BJ (cell line): ENCODE measurements around the gene ZNF592. TPM values are rescaled to one million over a fixed set of nuclear protein-coding genes. Genes with fewer than 3 reads are reported as not detected.
"Not testable (repeated sequence)": the region's sequence is repeated elsewhere in the genome, so short reads cannot be mapped to it uniquely, and the experiment has no call there.

Experiments
- CTCF ChIA-PET: fragments of 350-600 bp; formaldehyde crosslinking; extraction: SDS; loops from one replicate; lab custom pipeline; 2021; ENCODE audit warnings: antibody characterized with exemption, inconsistent platforms; lab: Yijun Ruan, JAX
- POLR2A ChIA-PET: fragments of 300-600 bp; sonication (Branson Sonifier 250); formaldehyde crosslinking; extraction: SDS; loops from one replicate; lab custom pipeline; 2021; ENCODE audit warnings: antibody characterized with exemption; lab: Charles Lee
- DNase-seq: peaks from one replicate; pipeline ENCODE4 v3.0.0-alpha.2; 2011; ENCODE audit warnings: low read depth
- H3K27me3 ChIP-seq: 2 replicates; pipeline ENCODE4 v1.6.0; 2011; ENCODE audit warnings: low read length; ENCODE audit not compliant: control insufficient read depth, insufficient read depth
- H3K36me3 ChIP-seq: 2 replicates; pipeline ENCODE4 v1.5.1; 2011; ENCODE audit warnings: low read length; ENCODE audit not compliant: control insufficient read depth, insufficient read depth
- H3K4me3 ChIP-seq: 2 replicates; pipeline ENCODE4 v1.5.1; 2011; ENCODE audit warnings: low read depth, mild to moderate bottlenecking, control low read depth, low read length
- polyA plus RNA-seq: library from polyadenylated mRNA; depleted of rRNA; stranded (reverse); fragments of >200 nt; gene quantifications from 2 replicates; pipeline ENCODE4 v1.2.3, GENCODE V29; 2011
- TF ChIP-seq, protein P1 (sequence below): IDR thresholded peaks from 2 replicates; pipeline ENCODE4 v1.5.1; 2011; ENCODE audit warnings: low read depth, mild to moderate bottlenecking, control low read depth, inconsistent platforms, low read length, moderate library complexity; ENCODE audit not compliant: insufficient read depth

Gene ZNF592
- polyA plus RNA-seq, 1 experiment, result 11.0 TPM

DNA sequence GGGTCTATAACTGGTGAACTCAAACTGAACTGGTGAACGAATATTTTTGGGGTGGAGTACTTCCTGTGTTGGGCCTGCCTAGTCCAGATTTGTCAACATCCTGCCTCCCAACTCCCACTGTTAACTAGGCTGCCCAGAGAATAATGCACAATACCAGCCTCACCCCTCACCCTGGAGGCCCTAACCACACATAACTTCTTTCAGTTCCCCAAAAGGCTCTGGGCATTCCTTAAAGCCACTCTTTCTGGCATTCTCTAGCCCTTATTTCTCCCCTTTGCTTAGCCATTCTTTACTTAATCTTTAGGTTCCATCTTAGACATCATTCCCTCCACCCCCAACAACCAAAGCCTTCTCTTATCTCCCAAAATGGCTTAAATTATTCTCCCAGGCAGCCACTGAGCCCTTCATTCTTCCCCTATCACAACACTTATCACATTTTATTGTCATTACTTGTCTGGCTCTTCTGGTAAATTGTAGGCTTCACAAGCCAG, 23.3 kb upstream of the ZNF592 start:
- ChIA-PET CTCF (interaction anchor here (0.6 to 1.1 kb wide), 3 partner anchors 10 to 220 kb away, joined by 3 read pairs; no protein-coding TSS in a partner anchor), POLR2A (interaction anchor here (0.6 kb wide), 1 partner anchor 10 kb away, joined by 3 read pairs; no protein-coding TSS in a partner anchor)
- H3K4me3 ChIP-seq, result no peak overlapping the region
- no peaks in the 10 kb centered on the region for H3K27me3 ChIP-seq
- TF ChIP-seq, protein P1, sequence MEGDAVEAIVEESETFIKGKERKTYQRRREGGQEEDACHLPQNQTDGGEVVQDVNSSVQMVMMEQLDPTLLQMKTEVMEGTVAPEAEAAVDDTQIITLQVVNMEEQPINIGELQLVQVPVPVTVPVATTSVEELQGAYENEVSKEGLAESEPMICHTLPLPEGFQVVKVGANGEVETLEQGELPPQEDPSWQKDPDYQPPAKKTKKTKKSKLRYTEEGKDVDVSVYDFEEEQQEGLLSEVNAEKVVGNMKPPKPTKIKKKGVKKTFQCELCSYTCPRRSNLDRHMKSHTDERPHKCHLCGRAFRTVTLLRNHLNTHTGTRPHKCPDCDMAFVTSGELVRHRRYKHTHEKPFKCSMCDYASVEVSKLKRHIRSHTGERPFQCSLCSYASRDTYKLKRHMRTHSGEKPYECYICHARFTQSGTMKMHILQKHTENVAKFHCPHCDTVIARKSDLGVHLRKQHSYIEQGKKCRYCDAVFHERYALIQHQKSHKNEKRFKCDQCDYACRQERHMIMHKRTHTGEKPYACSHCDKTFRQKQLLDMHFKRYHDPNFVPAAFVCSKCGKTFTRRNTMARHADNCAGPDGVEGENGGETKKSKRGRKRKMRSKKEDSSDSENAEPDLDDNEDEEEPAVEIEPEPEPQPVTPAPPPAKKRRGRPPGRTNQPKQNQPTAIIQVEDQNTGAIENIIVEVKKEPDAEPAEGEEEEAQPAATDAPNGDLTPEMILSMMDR, result no peak
- no peaks in the 10 kb centered on the region for H3K36me3 ChIP-seq
- DNase-seq, result no peak

DNA sequence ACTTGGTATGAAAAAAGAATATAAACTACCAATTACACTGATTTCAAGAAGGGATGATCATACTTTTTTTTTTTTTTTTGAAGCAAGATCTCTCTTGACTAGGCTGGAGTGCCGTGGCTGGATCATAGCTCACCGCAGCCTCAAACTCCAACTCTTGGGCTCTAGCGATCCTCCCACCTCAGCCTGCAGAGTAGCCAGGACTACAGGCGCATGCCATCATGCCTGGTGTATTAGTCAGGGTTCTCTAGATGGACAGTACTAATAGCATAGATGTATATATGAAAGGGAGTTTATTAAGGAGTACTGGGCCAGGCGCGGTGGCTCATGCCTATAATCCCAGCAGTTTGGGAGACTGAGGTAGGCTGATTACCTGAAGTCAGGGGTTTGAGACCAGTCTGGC, 21.0 kb upstream of the ZNF592 start:
- POLR2A ChIA-PET, result no interaction called here

DNA sequence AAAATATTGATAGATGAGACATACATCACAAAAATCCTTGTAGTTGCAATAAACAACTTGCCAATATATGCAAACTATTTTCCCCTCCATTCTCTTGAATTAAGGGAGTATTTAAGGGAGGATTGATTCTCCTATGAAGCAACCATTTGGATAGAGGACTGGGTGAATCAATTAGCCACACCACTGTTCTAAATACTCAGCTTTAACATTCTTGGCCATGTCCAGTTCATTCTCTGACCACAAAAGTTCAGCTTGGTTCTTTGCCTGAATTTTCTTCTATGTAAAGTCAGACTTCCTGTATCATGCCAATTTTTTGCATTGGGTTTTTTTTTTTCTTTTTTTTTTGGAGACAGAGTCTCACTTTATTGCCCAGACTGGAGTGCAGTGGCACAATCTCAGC, 16.6 kb upstream of the ZNF592 start:
- TF ChIP-seq, protein P1, result no peak
- ChIA-PET POLR2A (interaction anchor here (0.7 kb wide), 1 partner anchor 13 kb away, joined by 5 read pairs; no protein-coding TSS in a partner anchor), CTCF (interaction anchor here (0.6 kb wide), 1 partner anchor 25 kb away, joined by 3 read pairs; no protein-coding TSS in a partner anchor)
- Histone ChIP-seq H3K36me3 (no peaks in the 10 kb centered on the region), H3K27me3 (no peaks in the 10 kb centered on the region), H3K4me3 (no peak overlapping the region)
- peak; percentile 63 for DNase-seq

More for the DNA sequence above, 21.0 kb upstream of the ZNF592 start:
- TF ChIP-seq, protein P1, result no peak
- CTCF ChIA-PET, result interaction anchor here (0.9 to 1.3 kb wide), 2 partner anchors 11 to 72 kb away, joined by 3 to 4 read pairs; no protein-coding TSS in a partner anchor
- Histone ChIP-seq H3K4me3 (no peak overlapping the region), H3K27me3 (no peaks in the 10 kb centered on the region), H3K36me3 (no peaks in the 10 kb centered on the region)
- no peak for DNase-seq

DNA sequence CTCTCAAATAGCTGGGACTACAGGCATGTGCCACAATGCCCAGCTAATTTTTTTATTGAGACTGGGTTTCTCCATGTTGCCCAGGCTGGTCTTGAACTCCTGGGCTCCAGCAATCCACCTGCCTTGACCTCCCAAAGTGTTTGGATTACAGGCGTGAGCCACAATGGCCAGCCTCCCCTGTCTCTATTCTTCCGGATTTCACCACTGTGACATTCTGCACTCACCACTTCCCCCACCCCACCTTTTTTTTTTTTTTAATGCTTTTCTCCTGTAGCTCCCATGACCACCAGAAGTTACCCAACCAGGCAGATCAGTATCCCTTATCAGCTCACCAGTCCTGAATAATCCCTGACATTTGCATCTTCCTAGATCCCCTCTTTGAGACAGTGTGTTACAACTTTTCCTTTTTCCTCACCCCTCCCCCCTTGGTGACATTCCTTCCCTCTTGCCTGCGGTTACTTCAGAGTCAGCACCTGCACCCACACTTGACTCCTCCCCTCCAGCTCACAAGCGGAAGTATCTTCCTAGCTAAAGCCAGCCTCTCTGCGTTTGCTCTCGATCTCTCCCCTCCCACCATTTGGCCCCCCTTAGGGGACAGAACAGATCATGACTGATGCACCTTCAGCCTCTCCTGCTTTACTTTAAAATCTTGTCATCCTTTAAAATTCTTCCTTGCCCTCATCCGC, 13.5 kb upstream of the ZNF592 start:
- ChIA-PET POLR2A (interaction anchor here (0.6 kb wide), 3 partner anchors 10 to 18 kb away, joined by 3 to 9 read pairs (median 4); no protein-coding TSS in a partner anchor), CTCF (interaction anchor here (0.6 to 1.3 kb wide), 5 partner anchors 10 to 82 kb away, joined by 3 read pairs; partner anchors contain the start of gene ZNF592)
- H3K36me3 ChIP-seq, result no peaks in the 10 kb centered on the region
- TF ChIP-seq, protein P1, result no peak
- no peak for DNase-seq
- no peaks in the 10 kb centered on the region for H3K27me3 ChIP-seq
- H3K4me3 ChIP-seq, result no peak overlapping the region

DNA sequence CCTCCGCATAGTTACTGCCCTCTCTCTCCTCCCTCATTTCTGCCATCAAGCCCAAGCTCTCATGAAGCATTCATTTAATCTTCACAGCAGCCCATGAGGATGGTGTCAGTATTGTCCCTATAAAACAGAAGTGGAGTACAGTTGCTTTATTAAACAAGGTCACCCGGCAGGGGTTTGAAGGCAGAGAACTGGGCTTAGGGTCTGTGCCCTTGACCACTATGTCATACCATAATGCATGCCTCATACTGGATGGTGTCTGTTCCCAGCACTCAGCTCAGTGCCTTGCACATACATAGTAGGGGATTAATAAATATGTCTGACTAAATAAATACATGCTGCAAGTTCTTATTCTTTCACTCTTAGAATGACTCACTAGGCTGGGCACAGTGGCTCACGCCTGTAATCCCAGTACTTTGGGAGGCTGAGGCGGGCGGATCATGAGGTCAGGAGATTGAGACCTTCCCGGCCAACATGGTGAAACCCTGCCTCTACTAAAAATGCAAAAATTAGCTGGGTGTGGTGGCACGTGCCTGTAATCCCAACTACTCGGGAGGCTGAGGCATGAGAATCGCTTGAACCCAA, 12.8 kb upstream of the ZNF592 start:
- not testable (repeated sequence) for H3K36me3 ChIP-seq, DNase-seq, H3K27me3 ChIP-seq, H3K4me3 ChIP-seq
- CTCF ChIA-PET, result interaction anchor here (0.6 to 1.3 kb wide), 3 partner anchors 11 to 83 kb away, joined by 3 read pairs; no protein-coding TSS in a partner anchor
- POLR2A ChIA-PET, result interaction anchor here (0.6 to 0.7 kb wide), 5 partner anchors 11 to 91 kb away, joined by 3 to 9 read pairs (median 5); no protein-coding TSS in a partner anchor
